Pancreas (tissue), 10 donors: Measurements from ENCODE around the gene LRMDA. TPM values are rescaled to one million over a fixed set of nuclear protein-coding genes. Genes with fewer than 3 reads are reported as not detected.

Source experiments
- ATAC-seq, 4 donors: fragments of 200-7000 bp; cut with Tn5 transposase; one replicate each; pipeline versions ENCODE4 v1.8.0 to v1.9.1; 2020; ENCODE audit warnings: mild to moderate bottlenecking in 4 of 4, moderate library complexity in 4 of 4
- DNase-seq, 6 donors: peaks; one replicate each; pipeline ENCODE4 v3.0.0-alpha.2; 2020
- FAIRE-seq: peaks from 2 replicates; lab custom pipeline; 2012; peaks lifted over from hg19 to GRCh38; lab: Jason Lieb, UNC
- H3K27ac ChIP-seq, 4 donors: fragments of 200-600 bp; sonication (generic); 1 replicate in 3 of 4; 2 replicates in 1 of 4; pipeline versions ENCODE4 v1.5.0 to v1.8.0; 2020
- H3K27me3 ChIP-seq, 4 donors: fragments of 200-600 bp; one replicate each; pipeline ENCODE4 v1.8.0; 2021
- H3K36me3 ChIP-seq, 3 donors: fragments of 200-600 bp; sonication (generic) in 1 of 3; one replicate each; pipeline versions ENCODE4 v1.5.0 to v1.8.0; 2020 to 2021
- H3K4me1 ChIP-seq, 3 donors: fragments of 200-600 bp; one replicate each; pipeline ENCODE4 v1.8.0; 2021
- H3K4me3 ChIP-seq, 4 donors: fragments of 200-600 bp; sonication (generic) in 2 of 4; one replicate each; pipeline versions ENCODE4 v1.5.0 to v1.8.0; 2020 to 2021
- H3K9me3 ChIP-seq, 4 donors: fragments of 200-600 bp; one replicate each; pipeline ENCODE4 v1.8.0; 2021
- WGBS, 2 donors: extraction: QIAGEN DNeasy Blood & Tissue Kit; methylation state at CpG; one replicate each; pipeline ENCODE4 v1.1.7; 2013; 5-methylcytosine and 5-hydroxymethylcytosine counted together
- intact Hi-C, 3 donors: fragments of 100-400 bp; cut with DNase I; formaldehyde crosslinking; loops; one replicate each; pipeline versions ENCODE4 v1.11.1 to v1.14.2; 2022
- polyA plus RNA-seq, 2 donors: library from polyadenylated mRNA; stranded (reverse); fragments of 200-250 nt; gene quantifications; one replicate each; pipeline ENCODE4 v1.2.3, GENCODE V29; 2013
- total RNA-seq, 6 donors: library from RNA; stranded (reverse); fragmentation: NEBNext Ultra II Directional in 4 of 6; extraction: Animal tissue kit (Norgen Biotek cat#: 25700) in 4 of 6; gene quantifications; one replicate each; pipeline versions ENCODE4 v1.2.1 to v1.2.4, GENCODE V29; 2021 to 2023
- TF ChIP-seq, protein P1 (sequence below), 4 donors: fragments of 200-600 bp; sonication (generic) in 3 of 4; IDR thresholded peaks; one replicate each; pipeline versions ENCODE4 v1.5.0 to v1.8.0; 2021; ENCODE audit warnings: antibody characterized with exemption in 4 of 4
- donor health status: healthy with polysubstance abuse.
- donor health status: DM: no; HTN: no; CAD: no; lungs with moderate emphysema.
- donor health status: DM: no; HTN: no; CAD: no.
- donor health status: control.
- donor health status: control.
- donor health status: Bipolar disorder and iron deficiency.
- donor health status: DM: yes; HTN: yes; CAD: no.
- donor health status: DM: no; HTN: no; CAD: no.
- donor health status: DM: no; HTN: no; CAD: no.
- donor health status: DM: yes; HTN: yes; CAD: no.

LRMDA gene
- total and polyA plus RNA-seq, 8 donors = 4.6 to 21.2 (median 13.4) TPM

DNA sequence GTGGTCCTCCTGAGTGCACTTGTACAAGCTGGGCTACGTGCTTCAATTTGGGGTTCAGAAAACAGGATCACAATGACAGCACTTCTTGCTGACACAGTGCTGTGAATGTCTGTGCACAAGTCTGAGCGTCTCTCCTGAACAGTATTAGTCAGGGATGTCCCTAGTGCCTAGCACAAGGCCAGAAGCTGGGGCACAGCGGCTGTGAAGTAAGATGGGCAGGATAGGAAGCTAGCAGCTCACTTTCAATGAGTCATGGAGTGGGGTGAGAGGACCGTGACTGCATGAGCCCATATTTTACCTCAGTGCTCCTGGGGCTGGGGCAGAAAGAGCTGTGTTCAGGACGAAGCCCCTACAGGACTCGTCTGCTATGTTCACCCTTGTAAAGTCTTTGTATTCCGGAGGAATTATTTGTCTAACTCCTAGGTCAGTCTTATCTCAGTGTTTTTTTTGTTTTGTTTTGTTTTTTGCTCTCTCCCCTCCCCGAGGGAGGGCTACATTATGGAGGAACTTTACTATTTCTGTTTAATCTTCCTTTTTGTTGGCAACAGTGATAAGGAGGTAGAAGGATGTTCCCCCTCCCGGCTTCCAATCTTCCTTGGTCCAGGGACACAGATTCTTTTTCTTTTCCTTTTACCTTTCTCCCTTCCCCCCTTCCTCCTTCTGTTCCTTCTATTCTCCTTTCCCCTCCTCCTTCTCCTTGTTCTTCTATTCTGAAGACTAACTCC lies 2.8 kb upstream of the LRMDA start:
- intact Hi-C loops = no loop called here
- FAIRE-seq = no peak
- H3K27me3 ChIP-seq = no peaks in the 10 kb centered on the region
- peak in 1 of 6 donors; percentile 31 for DNase-seq
- TF ChIP-seq, protein P1, sequence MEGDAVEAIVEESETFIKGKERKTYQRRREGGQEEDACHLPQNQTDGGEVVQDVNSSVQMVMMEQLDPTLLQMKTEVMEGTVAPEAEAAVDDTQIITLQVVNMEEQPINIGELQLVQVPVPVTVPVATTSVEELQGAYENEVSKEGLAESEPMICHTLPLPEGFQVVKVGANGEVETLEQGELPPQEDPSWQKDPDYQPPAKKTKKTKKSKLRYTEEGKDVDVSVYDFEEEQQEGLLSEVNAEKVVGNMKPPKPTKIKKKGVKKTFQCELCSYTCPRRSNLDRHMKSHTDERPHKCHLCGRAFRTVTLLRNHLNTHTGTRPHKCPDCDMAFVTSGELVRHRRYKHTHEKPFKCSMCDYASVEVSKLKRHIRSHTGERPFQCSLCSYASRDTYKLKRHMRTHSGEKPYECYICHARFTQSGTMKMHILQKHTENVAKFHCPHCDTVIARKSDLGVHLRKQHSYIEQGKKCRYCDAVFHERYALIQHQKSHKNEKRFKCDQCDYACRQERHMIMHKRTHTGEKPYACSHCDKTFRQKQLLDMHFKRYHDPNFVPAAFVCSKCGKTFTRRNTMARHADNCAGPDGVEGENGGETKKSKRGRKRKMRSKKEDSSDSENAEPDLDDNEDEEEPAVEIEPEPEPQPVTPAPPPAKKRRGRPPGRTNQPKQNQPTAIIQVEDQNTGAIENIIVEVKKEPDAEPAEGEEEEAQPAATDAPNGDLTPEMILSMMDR (IDR thresholded peaks at IDR 0.05) = no peak
- no peak overlapping the region for H3K4me3 ChIP-seq
- H3K9me3 ChIP-seq = no peaks in the 10 kb centered on the region
- peak overlapping the region in 2 of 4 donors; percentile 10 to 88 for H3K27ac ChIP-seq
- H3K36me3 ChIP-seq = no peaks in the 10 kb centered on the region
- peak in 1 of 4 donors; percentile 15 for ATAC-seq
- H3K4me1 ChIP-seq = peaks cover 9 to 45% (median 34%) of the 10 kb centered on the region in 3 donors
- WGBS, 2 donors = 56 to 65% methylated on average over 9 of the region's 9 CpGs

DNA sequence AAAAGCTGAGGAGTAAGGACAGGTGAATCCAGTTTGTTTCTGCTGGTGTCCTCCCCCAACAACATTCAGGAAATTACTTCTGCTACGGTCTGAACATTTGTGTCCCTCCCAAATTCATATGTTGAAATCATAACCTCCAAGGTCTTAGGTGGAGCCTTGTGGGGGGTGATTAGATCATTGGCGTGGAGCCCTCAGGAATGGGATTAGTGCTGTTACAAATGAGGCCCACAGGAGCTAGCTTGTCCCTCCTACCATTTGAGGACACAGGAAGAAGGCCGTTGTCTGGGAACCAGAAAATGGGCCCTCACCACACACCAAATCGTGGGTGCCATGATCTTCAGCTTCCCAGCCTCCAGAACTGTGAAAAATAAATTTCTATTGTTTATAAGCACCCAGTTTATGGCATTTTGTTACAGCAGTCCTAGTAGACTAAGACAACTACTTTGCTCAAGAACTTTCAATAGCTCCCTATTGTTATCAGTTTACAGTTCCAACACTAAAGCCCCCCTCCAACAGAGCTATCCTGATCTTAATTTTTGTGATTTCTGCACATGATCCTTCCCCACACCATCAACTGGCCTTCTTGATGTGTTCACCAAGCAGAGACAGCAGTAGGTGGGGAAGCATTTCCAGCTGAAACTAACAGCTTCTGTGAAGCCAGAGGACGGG lies 2.1 kb upstream of the LRMDA start:
- H3K4me3 ChIP-seq = no peak overlapping the region
- ATAC-seq = no peak
- FAIRE-seq = no peak
- H3K27me3 ChIP-seq = no peaks in the 10 kb centered on the region
- peaks cover 9 to 45% (median 34%) of the 10 kb centered on the region in 3 donors for H3K4me1 ChIP-seq
- peak overlapping the region in 2 of 4 donors; percentile 77 to 88 for H3K27ac ChIP-seq
- H3K9me3 ChIP-seq = no peaks in the 10 kb centered on the region
- DNase-seq = no peak
- H3K36me3 ChIP-seq = no peaks in the 10 kb centered on the region
- 73 to 74% methylated on average over 5 of the region's 5 CpGs for WGBS, 2 donors
- intact Hi-C loops = no loop called here
- TF ChIP-seq, protein P1 (IDR thresholded peaks at IDR 0.05) = no peak

DNA sequence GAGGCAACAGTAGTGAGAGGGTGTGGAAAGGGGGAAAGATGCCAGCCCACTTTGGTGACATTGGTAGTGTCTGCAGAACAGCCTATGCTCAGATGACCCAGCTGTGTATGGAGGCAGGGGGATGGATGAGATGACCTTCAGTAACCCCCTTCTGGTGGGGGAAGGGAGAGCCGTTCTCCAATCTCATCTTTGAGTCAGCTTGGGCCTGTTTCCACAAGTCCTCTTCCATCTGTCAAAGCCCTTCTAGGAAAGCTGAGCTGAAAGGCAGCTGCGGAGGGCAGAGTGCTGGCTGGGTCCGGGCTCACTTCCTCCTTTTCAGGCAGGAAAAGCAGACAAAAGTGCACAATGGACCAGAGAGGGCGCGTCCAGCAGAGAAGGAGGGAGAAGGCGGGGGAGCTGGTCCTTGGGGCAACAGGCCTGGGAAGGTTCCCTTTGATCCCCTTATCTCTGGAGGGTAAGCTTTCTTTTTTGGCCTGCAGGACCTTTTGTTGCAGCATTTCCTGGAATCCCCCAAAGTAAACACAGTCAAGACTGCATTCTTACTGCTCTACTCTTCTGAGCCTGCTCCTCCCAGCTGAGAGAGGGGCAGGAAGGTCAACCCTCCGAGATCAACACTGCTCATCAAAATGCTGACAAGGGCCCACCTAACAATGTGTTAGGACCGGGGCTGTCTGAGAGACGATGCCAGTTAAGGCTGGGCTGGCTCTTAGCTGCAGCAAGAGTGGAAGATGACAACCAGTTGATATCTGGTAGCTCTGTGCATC lies 1.2 kb upstream of the LRMDA start:
- Histone ChIP-seq H3K36me3 (no peaks in the 10 kb centered on the region), H3K4me3 (peak overlapping the region in 1 of 4 donors; percentile 82), H3K27me3 (no peaks in the 10 kb centered on the region), H3K27ac (peak overlapping the region; percentile 45 to 88 (median 77)), H3K9me3 (no peaks in the 10 kb centered on the region), H3K4me1 (peaks cover 9 to 45% (median 28%) of the 10 kb centered on the region in 3 donors)
- 16 to 17% methylated on average over 9 of the region's 9 CpGs for WGBS, 2 donors
- intact Hi-C loops = no loop called here
- DNase-seq (peak in 5 of 6 donors; percentile 63 to 91 (median 72)), ATAC-seq (peak; percentile 48 to 81 (median 76)), FAIRE-seq (no peak)
- TF ChIP-seq, protein P1 (IDR thresholded peaks at IDR 0.05) = no peak

DNA sequence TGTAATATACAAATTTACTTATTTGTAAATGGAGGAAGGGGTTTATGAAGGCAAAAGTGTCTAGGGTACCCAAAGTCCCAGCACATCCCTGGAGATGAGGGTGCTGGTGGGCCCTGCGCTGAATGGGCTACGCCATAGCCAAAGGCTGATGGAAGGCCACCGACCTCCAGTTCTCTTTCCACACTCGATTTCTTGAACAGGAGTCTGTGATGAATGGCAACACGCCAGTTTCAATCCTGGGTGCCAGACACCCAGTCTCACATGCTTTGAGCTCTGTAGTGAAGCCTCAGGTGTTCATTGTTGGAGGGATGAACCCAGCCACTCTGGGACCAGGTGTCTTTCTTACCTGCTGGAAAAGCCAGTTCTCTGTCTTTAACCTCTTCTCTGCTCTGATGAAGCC lies 752 bp downstream of the LRMDA start:
- DNase-seq (peak in 3 of 6 donors; percentile 19 to 40 (median 37)), ATAC-seq (no peak), FAIRE-seq (no peak)
- TF ChIP-seq, protein P1 (IDR thresholded peaks at IDR 0.05) = no peak
- Histone ChIP-seq H3K27ac (peak overlapping the region in 2 of 4 donors; percentile 77 to 88), H3K4me1 (peaks cover 9 to 40% (median 24%) of the 10 kb centered on the region in 3 donors), H3K4me3 (peak overlapping the region in 3 of 4 donors; percentile 61 to 82 (median 80)), H3K9me3 (no peaks in the 10 kb centered on the region), H3K36me3 (no peaks in the 10 kb centered on the region), H3K27me3 (no peaks in the 10 kb centered on the region)
- intact Hi-C loops = no loop called here
- 58 to 66% methylated on average over 5 of the region's 5 CpGs for WGBS, 2 donors
